H9 (cell line): ENCODE results near the gene MAGEB6. TPM values are rescaled to one million over a fixed set of nuclear protein-coding genes. Genes with fewer than 3 reads are reported as not detected.
"Not testable (repeated sequence)": the region's sequence is repeated elsewhere in the genome, so short reads cannot be mapped to it uniquely, and the experiment has no call there.

Experiments used
- DNase-seq: peaks from one replicate; pipeline ENCODE4 v3.0.0-alpha.2; 2017
- H2AFZ ChIP-seq: one replicate; pipeline ENCODE4 v1.6.1; 2013; ENCODE audit warnings: mild to moderate bottlenecking, low read length, control low read depth, moderate library complexity
- H2AK5ac ChIP-seq: 2 replicates; pipeline ENCODE4 v1.6.1; 2013; ENCODE audit warnings: low read length, control low read depth, mixed read lengths; ENCODE audit not compliant: insufficient read length
- H2BK120ac ChIP-seq: one replicate; pipeline ENCODE4 v1.6.1; 2013; ENCODE audit warnings: low read depth, mild to moderate bottlenecking, low read length, control low read depth, inconsistent platforms; ENCODE audit not compliant: poor library complexity, severe bottlenecking
- H2BK12ac ChIP-seq: 2 replicates; pipeline ENCODE4 v1.6.1; 2013; ENCODE audit warnings: low read length, control low read depth, mixed read lengths, low read depth; ENCODE audit not compliant: insufficient read length
- H2BK15ac ChIP-seq: 2 replicates; pipeline ENCODE4 v1.6.1; 2013; ENCODE audit warnings: low read depth, low read length, control low read depth
- H2BK20ac ChIP-seq: one replicate; pipeline ENCODE4 v1.6.1; 2013; ENCODE audit warnings: low read depth, mild to moderate bottlenecking, low read length, control low read depth, inconsistent platforms; ENCODE audit not compliant: poor library complexity, severe bottlenecking
- H2BK5ac ChIP-seq: 2 replicates; pipeline ENCODE4 v1.6.1; 2013; ENCODE audit warnings: low read length, control low read depth, mixed read lengths; ENCODE audit not compliant: insufficient read length
- H3K14ac ChIP-seq: 2 replicates; pipeline ENCODE4 v1.6.1; 2013; ENCODE audit warnings: low read length, control low read depth; ENCODE audit not compliant: insufficient read depth
- H3K18ac ChIP-seq: 2 replicates; pipeline ENCODE4 v1.6.1; 2013; ENCODE audit warnings: low read depth, mild to moderate bottlenecking, mixed read lengths, low read length, control low read depth; ENCODE audit not compliant: insufficient read length
- H3K23ac ChIP-seq: 2 replicates; pipeline ENCODE4 v1.6.1; 2013; ENCODE audit warnings: low read length, control low read depth, mixed read lengths, low read depth; ENCODE audit not compliant: insufficient read length
- H3K23me2 ChIP-seq: 2 replicates; pipeline ENCODE4 v1.6.1; 2013; ENCODE audit warnings: low read depth, mild to moderate bottlenecking, mixed read lengths, low read length, control low read depth; ENCODE audit not compliant: insufficient read length, poor library complexity, severe bottlenecking
- H3K27ac ChIP-seq: 2 replicates; pipeline ENCODE4 v1.5.1; 2013; ENCODE audit warnings: low read length, control low read depth, mixed read lengths, low read depth; ENCODE audit not compliant: insufficient read length
- H3K27me3 ChIP-seq: 2 replicates; pipeline ENCODE4 v1.6.1; 2013; ENCODE audit warnings: low read length, control low read depth, inconsistent platforms; ENCODE audit not compliant: insufficient read depth
- H3K4ac ChIP-seq: 2 replicates; pipeline ENCODE4 v1.6.1; 2013; ENCODE audit warnings: low read depth, mild to moderate bottlenecking, control low read depth, inconsistent platforms, low read length, moderate library complexity
- H3K4me1 ChIP-seq: 2 replicates; pipeline ENCODE4 v1.6.1; 2013; ENCODE audit warnings: low read length, control low read depth, inconsistent platforms; ENCODE audit not compliant: insufficient read depth
- H3K4me2 ChIP-seq: 2 replicates; pipeline ENCODE4 v1.6.1; 2013; ENCODE audit warnings: low read length, control low read depth, mixed read lengths; ENCODE audit not compliant: insufficient read length, insufficient read depth
- H3K56ac ChIP-seq: 2 replicates; pipeline ENCODE4 v1.6.1; 2013; ENCODE audit warnings: low read depth, mild to moderate bottlenecking, mixed read lengths, low read length, control low read depth; ENCODE audit not compliant: insufficient read length
- H3K79me1 ChIP-seq: 2 replicates; pipeline ENCODE4 v1.6.1; 2013; ENCODE audit warnings: low read depth, mild to moderate bottlenecking, moderate library complexity, low read length, control low read depth, inconsistent platforms; ENCODE audit not compliant: insufficient read depth, poor library complexity, severe bottlenecking
- H3K79me2 ChIP-seq: 2 replicates; pipeline ENCODE4 v1.6.1; 2013; ENCODE audit warnings: low read length, control low read depth, inconsistent platforms; ENCODE audit not compliant: insufficient read depth
- H3K9ac ChIP-seq: 2 replicates; pipeline ENCODE4 v1.6.1; 2013; ENCODE audit warnings: low read length, control low read depth, mixed read lengths; ENCODE audit not compliant: insufficient read length; ENCODE audit errors: extremely low read depth
- H3K9me3 ChIP-seq: one replicate; pipeline ENCODE4 v1.6.1; 2013; ENCODE audit warnings: low read depth, low read length, inconsistent platforms; ENCODE audit not compliant: control insufficient read depth
- H3T11ph ChIP-seq: one replicate; pipeline ENCODE4 v1.6.1; 2013; ENCODE audit warnings: mild to moderate bottlenecking, low read length, control low read depth, inconsistent platforms
- H4K20me1 ChIP-seq: one replicate; pipeline ENCODE4 v1.6.1; 2013; ENCODE audit not compliant: control insufficient read depth, insufficient read length, insufficient read depth
- H4K5ac ChIP-seq: 2 replicates; pipeline ENCODE4 v1.6.1; 2013; ENCODE audit warnings: low read depth, mild to moderate bottlenecking, mixed read lengths, low read length, control low read depth; ENCODE audit not compliant: insufficient read length
- H4K8ac ChIP-seq: replicated peaks from 2 replicates; pipeline ENCODE4 v1.6.1; 2013; ENCODE audit warnings: low read length, control low read depth, mixed read lengths, low read depth; ENCODE audit not compliant: insufficient read length
- H4K91ac ChIP-seq: 2 replicates; pipeline ENCODE4 v1.6.1; 2013; ENCODE audit warnings: low read depth, mild to moderate bottlenecking, moderate library complexity, mixed read lengths, low read length, control low read depth; ENCODE audit not compliant: insufficient read length
- H3K27ac Mint-ChIP-seq, 3 experiments: 2 replicates in 2 of 3; 3 replicates in 1 of 3; pipeline ENCODE4 v1.8.0; 2020 to 2021; ENCODE audit warnings: mixed read lengths in 3 of 3, mild to moderate bottlenecking in 1 of 3, moderate library complexity in 1 of 3
- H3K27me3 Mint-ChIP-seq: 2 replicates; pipeline ENCODE4 v1.8.0; 2021; ENCODE audit warnings: low read depth, mild to moderate bottlenecking, moderate library complexity, mixed read lengths
- H3K36me3 Mint-ChIP-seq, 3 experiments: 2 replicates in 2 of 3; 3 replicates in 1 of 3; pipeline ENCODE4 v1.8.0; 2020 to 2021; ENCODE audit warnings: low read depth in 3 of 3, mixed read lengths in 3 of 3; ENCODE audit not compliant: insufficient read depth in 1 of 3
- H3K4me1 Mint-ChIP-seq, 2 experiments: 2 replicates each; pipeline ENCODE4 v1.8.0; 2020; ENCODE audit warnings: mixed read lengths in 2 of 2
- H3K4me3 Mint-ChIP-seq, 2 experiments: 2 replicates in 1 of 2; 3 replicates in 1 of 2; pipeline ENCODE4 v1.8.0; 2020 to 2021; ENCODE audit warnings: mild to moderate bottlenecking in 2 of 2, mixed read lengths in 2 of 2, moderate library complexity in 1 of 2
- H3K9me3 Mint-ChIP-seq, 2 experiments: 2 replicates in 1 of 2; 3 replicates in 1 of 2; pipeline ENCODE4 v1.8.0; 2020; ENCODE audit warnings: mild to moderate bottlenecking in 2 of 2, mixed read lengths in 2 of 2, moderate library complexity in 1 of 2
- CTCF ChIP-seq: fragments of 200-600 bp; sonication (generic); conservative IDR thresholded peaks from 3 replicates; pipeline ENCODE4 v1.8.0; 2021; ENCODE audit warnings: antibody characterized with exemption, mild to moderate bottlenecking
- WGBS: extraction: QIAGEN DNeasy Blood & Tissue Kit; methylation state at CpG from one replicate; pipeline ENCODE4 v1.1.7; 2013; ENCODE audit warnings: missing lambda C conversion rate, low lambda C conversion rate, mixed read lengths; ENCODE audit not compliant: insufficient read length; ENCODE audit errors: extremely low coverage; 5-methylcytosine and 5-hydroxymethylcytosine counted together
- total RNA-seq: library from RNA; stranded (reverse); gene quantifications from 2 replicates; pipeline ENCODE4 v1.2.1, GENCODE V29; 2021

The MAGEB6 gene
- total RNA-seq, 1 experiment from 2014 or later, result not detected

GRCh38 chrX:26203561-26203960, 11.3 kb downstream of the MAGEB6 start:
- no peaks in the 10 kb centered on the region for H3K4me1 Mint-ChIP-seq
- Histone ChIP-seq H2BK120ac (no peak overlapping the region), H3K56ac (no peak overlapping the region), H3K27ac (no peak overlapping the region), H2BK20ac (no peak overlapping the region), H3K4ac (no peak overlapping the region), H3K23ac (no peak overlapping the region), H2AK5ac (no peak overlapping the region), H3K9ac (no peak overlapping the region), H2BK15ac (no peak overlapping the region), H3K4me2 (no peak overlapping the region), H2AFZ (no peak overlapping the region), H4K8ac (no peak overlapping the region), H3K23me2 (no peaks in the 10 kb centered on the region), H3T11ph (no peak overlapping the region), H3K79me2 (no peaks in the 10 kb centered on the region), H4K91ac (no peak overlapping the region), H3K27me3 (no peaks in the 10 kb centered on the region), H3K18ac (no peak overlapping the region), H4K20me1 (no peaks in the 10 kb centered on the region), H3K4me1 (no peaks in the 10 kb centered on the region), H3K14ac (no peak overlapping the region), H4K5ac (no peak overlapping the region), H3K79me1 (no peaks in the 10 kb centered on the region), H2BK5ac (no peak overlapping the region), H3K9me3 (peaks cover 23% of the 10 kb centered on the region), H2BK12ac (no peak overlapping the region)
- DNase-seq, result no peak
- H3K9me3 Mint-ChIP-seq, result peaks cover 67 to 75% of the 10 kb centered on the region in 2 experiments
- H3K4me3 Mint-ChIP-seq, result no peak overlapping the region
- H3K27ac Mint-ChIP-seq, result no peak overlapping the region
- peaks cover 0 to 4% (median 3%) of the 10 kb centered on the region in 3 experiments; a peak in 4 of 7 replicates for H3K36me3 Mint-ChIP-seq
- no peaks in the 10 kb centered on the region; the same call in 1 of the 2 replicates for H3K27me3 Mint-ChIP-seq
- no peak for TF ChIP-seq CTCF

- DNase-seq, H3K23me2 ChIP-seq, H2AFZ ChIP-seq: not testable (repeated sequence)
Observed at GRCh38 chrX:26204717-26205116, 12.5 kb downstream of the MAGEB6 start.

More at GRCh38 chrX:26204717-26205116, 12.5 kb downstream of the MAGEB6 start:
- H3K27ac Mint-ChIP-seq, H2BK12ac ChIP-seq, H4K8ac ChIP-seq, H3K27ac ChIP-seq, H3T11ph ChIP-seq, H4K91ac ChIP-seq, H2BK120ac ChIP-seq, H4K5ac ChIP-seq, H3K79me2 ChIP-seq, H3K36me3 Mint-ChIP-seq, H3K4me1 ChIP-seq, H3K23ac ChIP-seq, H3K18ac ChIP-seq, H3K27me3 ChIP-seq, H3K4me3 Mint-ChIP-seq, H2BK20ac ChIP-seq, H2BK5ac ChIP-seq, H3K56ac ChIP-seq, H3K79me1 ChIP-seq, H3K9ac ChIP-seq, H2BK15ac ChIP-seq, H3K4ac ChIP-seq, H3K14ac ChIP-seq, H2AK5ac ChIP-seq, H4K20me1 ChIP-seq, H3K4me2 ChIP-seq, H3K27me3 Mint-ChIP-seq, H3K4me1 Mint-ChIP-seq: not testable (repeated sequence)
- H3K9me3 Mint-ChIP-seq, result peaks cover 66 to 77% of the 10 kb centered on the region in 2 experiments
- WGBS, result no CpG with 5 or more reads among the region's 27 CpGs
- peaks cover 12% of the 10 kb centered on the region for H3K9me3 ChIP-seq
